Memory B cell (primary cell): ENCODE measurements around the gene HTRA1.

Source experiments
- ATAC-seq: fragments of 150-1000 bp; cut with Tn5 transposase; 2 replicates; pipeline ENCODE4 v1.10.0; 2021; ENCODE audit warnings: low read depth, mild to moderate bottlenecking, moderate library complexity
- DNase-seq, 2 donors: peaks; one replicate each; pipeline ENCODE4 v3.0.0; 2022; ENCODE audit warnings: low spot score in 2 of 2
- H3K27ac Mint-ChIP-seq: one replicate; pipeline ENCODE4 v1.8.0; 2022; ENCODE audit warnings: mild to moderate bottlenecking, moderate library complexity, mixed read lengths
- H3K27me3 Mint-ChIP-seq: one replicate; pipeline ENCODE4 v1.8.0; 2022; ENCODE audit warnings: mixed read lengths
- H3K36me3 Mint-ChIP-seq: one replicate; pipeline ENCODE4 v1.8.0; 2022; ENCODE audit warnings: mild to moderate bottlenecking, mixed read lengths
- H3K4me1 Mint-ChIP-seq: one replicate; pipeline ENCODE4 v1.8.0; 2022; ENCODE audit warnings: mixed read lengths
- H3K4me3 Mint-ChIP-seq: one replicate; pipeline ENCODE4 v1.8.0; 2022; ENCODE audit warnings: mild to moderate bottlenecking, moderate library complexity, mixed read lengths
- H3K9me3 Mint-ChIP-seq: one replicate; pipeline ENCODE4 v1.8.0; 2022; ENCODE audit warnings: mixed read lengths

The HTRA1 gene

DNA sequence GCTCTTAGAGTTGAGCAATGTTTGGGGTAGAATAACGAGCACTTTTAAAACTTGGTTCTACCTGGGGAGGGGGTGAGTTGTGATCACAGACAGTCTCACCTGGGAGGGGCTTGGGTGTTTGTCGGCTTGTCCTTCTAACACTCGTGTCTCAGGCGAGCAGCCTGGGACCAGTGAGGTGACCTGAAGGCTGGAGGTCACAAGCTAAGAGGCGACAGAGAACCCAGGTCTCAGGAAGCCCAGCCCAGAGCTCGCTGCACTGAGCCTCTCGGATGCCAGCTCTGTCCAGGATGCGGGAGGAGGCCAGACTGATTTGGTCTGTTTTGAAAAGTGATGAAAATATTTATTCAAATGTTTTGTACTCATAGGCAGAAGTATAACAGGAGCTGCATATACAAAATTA lies 11.8 kb downstream of the HTRA1 start:
- Mint-ChIP-seq H3K9me3 (no peaks in the 10 kb centered on the region), H3K4me1 (peaks cover 2% of the 10 kb centered on the region), H3K36me3 (no peaks in the 10 kb centered on the region), H3K27ac (no peak overlapping the region), H3K4me3 (no peak overlapping the region), H3K27me3 (peaks cover 5% of the 10 kb centered on the region)
- ATAC-seq: no peak
- DNase-seq: no peak

DNA sequence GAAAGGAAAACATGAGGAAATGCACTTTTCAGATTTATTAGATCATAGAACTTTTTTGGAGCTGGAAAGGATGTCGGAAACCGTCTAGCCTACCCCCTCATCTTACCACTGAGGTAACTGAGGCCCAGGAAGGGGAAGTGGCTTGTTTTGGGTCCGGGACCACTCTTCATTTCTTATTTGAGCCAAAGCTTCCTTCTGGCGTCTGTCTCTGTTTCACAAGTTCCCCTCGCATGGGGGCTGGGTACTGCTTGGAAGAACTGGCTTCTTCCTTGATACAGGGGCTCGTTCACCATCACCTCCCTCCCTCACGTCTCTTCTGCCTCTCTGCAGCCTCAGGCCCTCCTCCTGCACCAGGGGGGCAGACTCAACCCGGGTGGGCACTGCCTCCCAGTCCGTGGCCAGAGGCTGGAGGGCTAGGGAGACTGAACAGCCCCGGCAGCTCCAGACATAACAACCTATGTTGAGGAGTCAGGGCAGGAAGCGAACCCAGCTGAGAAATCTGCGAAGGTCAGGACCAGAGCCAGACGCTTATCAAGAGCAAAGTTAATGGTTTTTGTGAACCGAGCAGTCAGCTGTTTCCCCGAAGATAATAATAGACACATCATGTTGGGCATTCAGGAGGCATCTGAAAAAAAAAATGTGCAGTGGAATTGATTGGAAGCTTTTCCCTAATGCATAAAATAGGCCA lies 12.9 kb downstream of the HTRA1 start:
- Mint-ChIP-seq H3K27me3 (peaks cover 7% of the 10 kb centered on the region), H3K9me3 (no peaks in the 10 kb centered on the region)
- no peak for ATAC-seq

DNA sequence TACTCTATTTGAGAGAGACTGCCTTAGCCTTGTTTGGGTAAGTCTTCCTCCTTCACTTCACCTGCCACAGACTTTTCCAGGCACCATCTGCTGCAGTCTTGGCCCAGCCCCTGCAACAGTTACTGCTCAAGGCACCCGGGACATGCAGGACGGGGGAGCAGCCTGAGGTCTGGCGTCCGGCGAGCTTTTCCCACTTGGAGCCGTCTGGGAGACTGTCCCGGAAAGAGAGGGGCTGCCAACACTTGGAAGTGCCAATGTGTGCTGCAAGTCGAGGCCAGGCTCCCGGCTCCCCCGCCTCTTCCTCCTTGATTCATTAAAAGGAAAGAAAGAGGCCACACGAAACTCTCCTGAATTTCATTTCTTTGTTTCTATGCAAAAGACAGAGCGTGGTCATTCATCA lies 13.7 kb downstream of the HTRA1 start:
- ATAC-seq: no peak
- Mint-ChIP-seq H3K4me3 (no peak overlapping the region), H3K9me3 (no peaks in the 10 kb centered on the region), H3K27me3 (peaks cover 13% of the 10 kb centered on the region), H3K4me1 (peaks cover 2% of the 10 kb centered on the region), H3K27ac (no peak overlapping the region), H3K36me3 (no peaks in the 10 kb centered on the region)
- DNase-seq: no peak

More for the DNA sequence above, 12.9 kb downstream of the HTRA1 start:
- Mint-ChIP-seq H3K27ac (no peak overlapping the region), H3K36me3 (no peaks in the 10 kb centered on the region), H3K4me1 (peaks cover 2% of the 10 kb centered on the region), H3K4me3 (no peak overlapping the region)
- DNase-seq: no peak

DNA sequence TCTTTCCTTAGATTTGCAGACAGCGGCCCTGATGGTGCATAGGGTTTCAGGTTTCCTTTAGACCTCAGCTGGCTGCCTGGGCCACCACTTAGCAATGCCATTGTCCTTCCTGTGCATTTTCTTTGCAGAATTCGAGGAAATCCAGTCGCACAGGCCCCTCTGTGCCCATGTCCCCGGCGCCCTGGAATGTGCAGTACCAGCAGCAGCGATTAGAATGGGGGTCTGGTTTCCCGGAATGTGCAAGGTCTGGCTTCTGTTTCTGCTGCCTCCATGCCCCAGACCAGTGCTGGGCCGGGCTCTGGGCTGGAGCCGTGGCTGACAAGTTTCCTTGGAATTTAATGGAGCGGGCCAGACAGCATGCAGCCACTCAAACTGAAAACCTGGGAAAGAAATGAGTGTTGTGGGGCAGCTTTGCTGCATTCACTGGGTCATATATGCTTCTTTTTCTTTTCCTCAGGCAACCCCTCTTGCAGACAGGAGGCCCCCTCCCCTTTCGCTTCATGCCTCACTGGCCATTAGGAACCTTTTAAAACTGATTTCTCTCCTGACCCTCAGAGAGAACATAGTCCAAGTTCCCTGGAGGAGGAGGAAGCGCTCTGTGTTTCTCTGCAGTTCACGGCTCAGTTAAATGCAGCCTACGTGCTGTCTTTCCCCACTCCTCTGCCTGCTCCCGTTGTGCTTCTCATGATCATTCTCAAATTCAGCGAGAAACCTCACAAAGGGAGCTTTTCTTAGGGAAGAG lies 14.4 kb downstream of the HTRA1 start:
- no peak overlapping the region for H3K4me3 Mint-ChIP-seq
- DNase-seq (no peak), ATAC-seq (no peak)
- H3K36me3 Mint-ChIP-seq: no peaks in the 10 kb centered on the region
- H3K27me3 Mint-ChIP-seq: peaks cover 15% of the 10 kb centered on the region
- H3K9me3 Mint-ChIP-seq: no peaks in the 10 kb centered on the region
- H3K27ac Mint-ChIP-seq: no peak overlapping the region
- H3K4me1 Mint-ChIP-seq: peaks cover 2% of the 10 kb centered on the region

DNA sequence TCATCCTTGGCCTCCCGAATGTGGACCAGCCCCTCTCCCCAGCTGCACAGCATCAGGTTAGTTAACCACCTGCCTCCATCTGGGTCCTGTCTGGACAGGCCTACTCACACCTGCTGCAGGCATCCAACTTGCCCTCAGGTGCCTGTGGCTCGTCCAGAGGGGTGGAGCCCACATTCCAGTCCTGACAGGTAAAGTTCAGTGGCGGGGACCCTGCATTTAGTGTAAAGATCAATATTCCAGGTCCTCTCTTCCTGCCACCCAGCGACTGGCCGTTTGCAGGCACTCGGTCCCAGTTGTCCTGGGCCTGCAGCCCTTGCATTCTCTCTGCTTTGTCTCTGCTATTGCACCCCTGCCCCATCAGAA lies 15.0 kb downstream of the HTRA1 start:
- Mint-ChIP-seq H3K9me3 (no peaks in the 10 kb centered on the region), H3K27me3 (peaks cover 14% of the 10 kb centered on the region), H3K27ac (no peak overlapping the region), H3K36me3 (no peaks in the 10 kb centered on the region), H3K4me1 (peaks cover 2% of the 10 kb centered on the region), H3K4me3 (no peak overlapping the region)
- no peak for DNase-seq
- ATAC-seq: no peak

DNA sequence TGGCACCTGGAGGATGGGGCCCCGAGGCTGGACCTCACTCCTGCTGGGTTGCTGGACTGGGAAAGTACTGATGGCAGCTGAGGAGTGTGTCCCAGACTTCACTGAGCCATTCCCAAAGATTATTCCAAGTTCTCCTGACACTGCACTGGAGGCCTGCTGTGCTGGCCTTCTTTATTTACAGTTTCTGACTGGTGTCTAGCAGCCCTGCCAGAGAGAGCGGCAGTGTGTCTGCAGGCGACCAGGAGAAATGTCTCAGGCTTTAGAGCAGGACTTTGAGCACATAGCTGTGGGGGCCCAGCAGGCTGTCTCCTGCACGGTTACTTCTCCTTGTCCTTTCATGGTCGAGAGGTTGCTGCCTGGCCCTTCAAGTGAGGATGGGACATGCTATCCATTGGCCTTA lies 16.1 kb downstream of the HTRA1 start:
- Mint-ChIP-seq H3K9me3 (peaks cover 4% of the 10 kb centered on the region), H3K27me3 (peaks cover 15% of the 10 kb centered on the region), H3K36me3 (peaks cover 2% of the 10 kb centered on the region), H3K4me1 (peaks cover 2% of the 10 kb centered on the region), H3K27ac (no peak overlapping the region), H3K4me3 (no peak overlapping the region)
- no peak for ATAC-seq
- DNase-seq: no peak

DNA sequence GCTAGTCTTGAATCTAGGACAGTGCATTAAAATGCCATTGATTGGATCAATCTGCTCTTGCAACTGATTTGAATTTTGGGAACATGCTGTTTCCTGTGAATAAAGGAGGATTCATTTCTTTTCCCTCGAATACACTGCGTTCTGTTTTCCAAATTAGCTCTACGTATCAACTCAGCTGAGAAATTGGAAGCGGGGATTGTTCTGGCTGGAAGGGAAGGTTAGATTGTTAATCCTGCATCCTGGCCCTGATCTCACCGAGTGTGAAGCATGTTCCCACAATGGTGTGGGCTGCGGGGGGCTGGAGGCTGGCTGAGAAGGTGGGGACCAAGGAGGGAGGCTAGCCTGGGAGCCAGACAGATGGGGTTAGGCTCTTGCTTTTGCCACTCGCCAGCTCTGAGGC lies 17.6 kb downstream of the HTRA1 start:
- H3K27me3 Mint-ChIP-seq: peaks cover 15% of the 10 kb centered on the region
- H3K27ac Mint-ChIP-seq: no peak overlapping the region
- DNase-seq (no peak), ATAC-seq (no peak)
- no peak overlapping the region for H3K4me3 Mint-ChIP-seq
- peaks cover 2% of the 10 kb centered on the region for H3K4me1 Mint-ChIP-seq
- peaks cover 2% of the 10 kb centered on the region for H3K36me3 Mint-ChIP-seq
- peaks cover 4% of the 10 kb centered on the region for H3K9me3 Mint-ChIP-seq

DNA sequence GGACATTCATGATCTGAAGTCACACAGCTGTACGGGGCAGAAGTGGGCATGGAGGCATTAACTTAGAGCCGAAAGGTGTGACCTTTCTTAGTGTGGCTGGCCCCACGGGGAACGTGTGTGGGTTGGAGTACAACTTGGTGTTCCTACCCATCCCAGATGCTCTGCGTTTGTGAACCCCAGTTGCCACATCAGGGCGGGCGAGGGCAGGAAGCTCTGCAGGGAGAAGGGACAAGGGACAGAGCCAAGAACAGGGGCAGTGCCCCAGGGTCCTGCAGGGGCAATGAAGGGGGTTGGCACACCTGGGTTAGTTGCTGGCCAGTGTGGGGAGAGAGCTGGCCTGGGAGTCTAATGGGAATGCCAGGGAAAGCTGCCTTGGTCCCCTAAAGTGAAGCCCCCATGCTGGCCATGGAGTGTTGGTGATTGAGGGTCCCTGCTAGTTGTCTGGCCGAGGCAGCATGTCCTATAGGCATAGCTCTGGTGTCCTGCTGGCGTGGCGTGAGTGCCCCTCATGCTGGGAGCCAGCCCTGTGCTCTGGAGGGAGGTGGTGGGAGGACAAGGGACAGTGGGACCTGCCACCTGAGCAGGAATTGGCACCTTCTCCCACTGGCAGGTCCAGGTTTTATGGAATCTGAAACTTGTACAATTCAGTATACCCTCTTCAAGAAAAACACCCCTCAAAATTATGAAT lies 18.9 kb downstream of the HTRA1 start:
- DNase-seq (no peak), ATAC-seq (no peak)
- Mint-ChIP-seq H3K4me1 (no peaks in the 10 kb centered on the region), H3K27me3 (peaks cover 15% of the 10 kb centered on the region), H3K4me3 (no peak overlapping the region), H3K9me3 (peaks cover 4% of the 10 kb centered on the region), H3K27ac (no peak overlapping the region), H3K36me3 (peaks cover 2% of the 10 kb centered on the region)

DNA sequence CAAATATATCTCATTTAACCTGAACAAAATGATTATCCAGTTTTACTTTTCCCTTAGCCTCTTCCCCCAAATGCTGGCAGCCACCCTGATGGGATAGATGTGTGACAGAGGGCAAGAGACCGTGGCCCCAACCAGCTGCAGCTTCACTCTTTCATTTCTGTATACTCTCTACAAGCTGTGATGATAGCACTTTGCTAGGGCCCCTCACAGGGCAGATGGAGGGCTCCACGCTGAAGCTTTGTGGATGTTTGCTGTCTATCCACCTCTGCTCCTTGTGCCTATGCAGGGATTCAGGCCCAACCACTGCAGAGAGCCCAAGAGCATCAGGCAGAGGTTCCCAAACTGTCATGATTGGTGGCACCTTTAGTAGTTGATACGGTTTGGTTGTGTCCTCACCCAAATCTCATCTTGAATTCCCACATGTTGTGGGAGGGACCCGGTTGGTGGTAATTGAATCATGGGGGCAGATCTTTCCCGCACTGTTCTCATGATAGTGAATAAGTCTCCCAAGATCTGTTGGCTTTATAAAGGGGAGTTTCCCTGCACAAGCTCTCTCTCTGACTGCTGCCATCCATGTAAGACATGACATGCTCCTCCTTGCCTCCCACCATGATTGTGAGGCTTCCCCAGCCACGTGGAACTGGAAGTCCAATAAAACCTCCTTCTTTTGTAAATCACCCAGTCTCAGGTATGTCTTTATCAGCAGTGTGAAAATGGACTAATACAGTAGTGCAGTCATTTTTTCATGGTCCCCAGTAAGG lies 20.1 kb downstream of the HTRA1 start:
- peaks cover 4% of the 10 kb centered on the region for H3K9me3 Mint-ChIP-seq
- peaks cover 19% of the 10 kb centered on the region for H3K27me3 Mint-ChIP-seq
- no peak for DNase-seq
- H3K36me3 Mint-ChIP-seq: peaks cover 2% of the 10 kb centered on the region
- H3K27ac Mint-ChIP-seq: no peak overlapping the region
- ATAC-seq: no peak
- no peak overlapping the region for H3K4me3 Mint-ChIP-seq
- no peaks in the 10 kb centered on the region for H3K4me1 Mint-ChIP-seq

DNA sequence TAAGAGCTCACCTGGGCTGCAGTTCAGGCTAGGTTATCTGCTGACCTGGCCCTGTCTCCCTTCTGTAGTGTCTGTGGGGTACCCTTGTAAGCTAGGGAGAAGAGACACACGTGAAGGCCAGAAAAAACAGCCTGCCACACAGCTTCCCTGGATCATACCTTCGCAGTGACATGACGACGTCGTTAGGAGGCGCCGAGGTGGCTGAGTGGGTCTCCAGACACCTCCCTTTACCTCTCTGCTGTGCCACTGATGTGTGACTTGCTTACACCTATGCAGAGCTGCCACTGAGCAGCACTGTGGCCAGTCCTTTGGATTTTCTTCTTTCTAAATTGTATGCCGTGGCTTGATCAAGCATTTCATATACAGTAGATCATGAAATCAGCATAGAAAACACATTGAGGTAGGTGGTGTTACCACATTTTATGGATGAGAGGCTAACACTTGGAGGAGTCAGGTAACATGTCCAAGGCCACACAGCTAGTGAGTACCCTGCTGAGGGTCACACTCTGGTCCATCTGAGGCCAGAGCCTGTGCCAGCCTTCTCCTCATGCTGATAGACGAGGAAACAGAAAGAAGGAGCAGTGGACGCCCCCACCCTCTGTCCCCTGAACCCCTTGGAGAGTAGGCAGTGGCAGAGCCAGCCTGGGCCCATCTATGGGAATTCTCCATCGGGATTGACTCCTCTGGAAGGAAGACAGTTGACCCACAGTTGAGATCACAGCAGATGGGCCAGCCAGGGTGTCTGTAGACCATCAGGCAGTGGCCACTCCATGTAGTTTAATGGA lies 23.1 kb downstream of the HTRA1 start:
- DNase-seq (no peak), ATAC-seq (no peak)
- H3K36me3 Mint-ChIP-seq: peaks cover 2% of the 10 kb centered on the region
- peaks cover 20% of the 10 kb centered on the region for H3K27me3 Mint-ChIP-seq
- H3K9me3 Mint-ChIP-seq: peaks cover 4% of the 10 kb centered on the region
- no peak overlapping the region for H3K27ac Mint-ChIP-seq
- no peaks in the 10 kb centered on the region for H3K4me1 Mint-ChIP-seq
- H3K4me3 Mint-ChIP-seq: no peak overlapping the region

DNA sequence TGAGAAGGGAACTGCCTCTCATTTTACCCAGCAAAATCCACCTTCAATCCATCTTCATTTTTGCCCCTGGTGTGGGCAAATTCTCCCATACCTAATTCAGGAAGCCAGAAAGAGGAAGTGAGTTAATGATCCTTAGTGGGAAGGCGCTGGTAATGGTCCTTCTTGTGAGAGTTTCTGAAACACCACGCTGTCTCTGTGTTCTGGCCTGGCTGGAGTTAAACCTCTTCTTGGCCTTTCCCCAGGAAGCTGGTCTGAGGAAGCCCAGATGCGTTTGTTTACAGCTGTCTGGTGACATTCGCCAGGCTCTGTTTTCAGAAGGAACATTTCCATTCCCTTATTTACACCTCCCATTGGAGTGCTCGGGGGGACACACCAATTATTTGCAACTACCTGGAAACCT lies 24.3 kb downstream of the HTRA1 start:
- Mint-ChIP-seq H3K4me1 (no peaks in the 10 kb centered on the region), H3K9me3 (peaks cover 4% of the 10 kb centered on the region), H3K36me3 (peaks cover 2% of the 10 kb centered on the region), H3K4me3 (no peak overlapping the region), H3K27me3 (peaks cover 13% of the 10 kb centered on the region), H3K27ac (no peak overlapping the region)
- ATAC-seq (no peak), DNase-seq (no peak)

DNA sequence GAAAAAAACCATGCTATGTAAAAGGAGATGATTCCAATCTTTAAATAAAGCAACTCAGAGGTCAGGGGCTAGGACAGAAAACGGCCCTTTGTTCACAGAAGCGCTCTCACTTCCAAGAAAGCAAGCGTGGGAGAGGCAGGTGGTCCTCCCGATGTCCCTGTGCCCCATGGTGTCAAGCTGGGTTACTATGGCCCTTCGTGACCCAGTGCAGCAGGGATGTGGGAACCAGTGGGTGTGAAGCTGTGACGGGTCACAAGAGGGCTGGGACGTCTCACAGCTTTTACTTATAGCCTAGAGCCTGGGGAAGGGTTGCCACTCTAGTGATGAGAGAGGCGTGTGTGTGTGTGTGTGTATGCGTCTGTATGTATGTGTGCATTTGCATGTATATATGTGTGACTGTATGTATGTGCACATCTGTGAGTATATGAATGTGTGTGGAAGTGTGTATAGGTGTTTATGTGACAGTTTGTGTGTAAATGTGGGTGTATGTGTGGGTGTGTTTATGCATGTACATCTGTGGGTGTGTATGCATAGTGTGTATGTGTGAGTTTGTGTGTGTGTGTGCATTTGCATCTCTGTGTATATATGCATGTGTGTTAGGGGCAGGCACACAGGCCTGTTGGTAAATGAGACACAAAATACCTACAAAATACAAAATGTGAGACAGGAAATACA lies 25.2 kb downstream of the HTRA1 start:
- no peak overlapping the region for H3K27ac Mint-ChIP-seq
- H3K27me3 Mint-ChIP-seq: peaks cover 14% of the 10 kb centered on the region
- DNase-seq (no peak), ATAC-seq (no peak)
- peaks cover 2% of the 10 kb centered on the region for H3K36me3 Mint-ChIP-seq
- H3K4me3 Mint-ChIP-seq: no peak overlapping the region
- no peaks in the 10 kb centered on the region for H3K4me1 Mint-ChIP-seq
- H3K9me3 Mint-ChIP-seq: peaks cover 4% of the 10 kb centered on the region

DNA sequence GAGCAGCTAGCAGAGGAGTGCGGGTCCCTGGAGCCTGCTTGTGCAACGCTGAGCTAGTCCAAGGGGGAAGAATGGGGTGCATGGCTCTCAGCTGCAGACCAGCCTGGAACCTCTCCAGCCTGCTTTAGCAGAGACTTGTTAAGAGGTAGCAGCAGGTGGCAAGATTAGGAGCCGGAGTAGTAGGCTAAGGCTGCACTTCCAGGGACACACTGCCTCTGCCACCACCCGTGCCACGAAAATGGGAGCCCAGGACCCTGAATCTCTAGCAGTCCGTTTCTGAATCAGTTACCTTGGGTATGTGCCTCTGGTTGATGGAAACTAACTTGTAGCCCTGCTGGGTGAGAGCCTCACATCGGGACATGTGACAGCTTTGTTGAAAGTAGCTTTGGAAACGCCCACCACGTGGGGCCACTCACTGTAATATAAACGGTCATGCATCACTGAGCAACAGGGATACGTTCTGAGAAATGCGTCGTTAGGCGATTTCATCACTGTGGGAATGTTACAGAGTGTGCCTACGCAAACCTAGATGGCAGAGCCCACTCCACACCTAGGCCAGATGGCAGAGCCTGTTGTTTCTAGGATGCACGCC lies 25.9 kb downstream of the HTRA1 start:
- no peaks in the 10 kb centered on the region for H3K4me1 Mint-ChIP-seq
- no peak overlapping the region for H3K27ac Mint-ChIP-seq
- ATAC-seq (no peak), DNase-seq (no peak)
- no peaks in the 10 kb centered on the region for H3K9me3 Mint-ChIP-seq
- H3K4me3 Mint-ChIP-seq: no peak overlapping the region
- no peaks in the 10 kb centered on the region for H3K36me3 Mint-ChIP-seq
- H3K27me3 Mint-ChIP-seq: peaks cover 12% of the 10 kb centered on the region
